GM12878 (cell line): ENCODE data around the gene AGFG1. TPM values are rescaled to one million over a fixed set of nuclear protein-coding genes. Genes with fewer than 3 reads are reported as not detected.
A peak's percentile ranks its signal among the peaks of the same experiment; 100 is the strongest.

ENCODE experiments used
- CBX5 ChIP-seq: sonication (generic); IDR thresholded peaks from 2 replicates; pipeline ENCODE4 v1.6.1; 2016; ENCODE audit warnings: low read depth, moderate library complexity, mild to moderate bottlenecking, inconsistent platforms
- CEBPB ChIP-seq, 2 experiments: fragments of 150-350 bp in 1 of 2; IDR thresholded peaks; 2 replicates each; pipeline ENCODE4 v1.6.1; 2012 to 2014; ENCODE audit warnings: low read depth in 2 of 2, low read length in 2 of 2, borderline replicate concordance in 1 of 2, inconsistent platforms in 1 of 2
- CTCF ChIP-seq, 3 experiments: IDR thresholded peaks in 2 of 3; conservative IDR thresholded peaks in 1 of 3; 2 replicates each; pipeline ENCODE4 v1.5.1; 2011; ENCODE audit warnings: low read depth in 3 of 3, low read length in 3 of 3, mild to moderate bottlenecking in 3 of 3, control low read depth in 2 of 3, moderate library complexity in 2 of 3, inconsistent platforms in 1 of 3, mixed read lengths in 1 of 3; ENCODE audit not compliant: control insufficient read depth in 2 of 3, insufficient read depth in 1 of 3; ENCODE audit errors: extremely low read depth in 1 of 3
- MYB ChIP-seq: fragments of 150-350 bp; IDR thresholded peaks from 2 replicates; pipeline ENCODE4 v1.6.1; 2014; ENCODE audit warnings: mild to moderate bottlenecking, low read depth, low read length, borderline replicate concordance
- NKRF ChIP-seq: fragments of 450-650 bp; conservative IDR thresholded peaks from 2 replicates; pipeline ENCODE4 v1.6.1; 2017; ENCODE audit warnings: mild to moderate bottlenecking, moderate library complexity
- PBX3 ChIP-seq: IDR thresholded peaks from 2 replicates; pipeline ENCODE4 v1.6.1; 2011; ENCODE audit warnings: mild to moderate bottlenecking, low read depth, low read length, moderate library complexity; ENCODE audit not compliant: insufficient replicate concordance
- PRDM15 ChIP-seq: fragments of 450-650 bp; formaldehyde crosslinking; IDR thresholded peaks from 2 replicates; pipeline ENCODE4 v1.4.0; 2020; ENCODE audit warnings: mild to moderate bottlenecking, moderate library complexity
- SMC3 ChIP-seq: IDR thresholded peaks from 2 replicates; pipeline ENCODE4 v1.6.1; 2011; ENCODE audit warnings: low read length, improper control_type of control experiment, borderline replicate concordance
- SP1 ChIP-seq: IDR thresholded peaks from one replicate; pipeline ENCODE4 v1.6.1; 2011; ENCODE audit warnings: low read depth, low read length
- SREBF2 ChIP-seq: IDR thresholded peaks from 2 replicates; pipeline ENCODE4 v1.6.1; 2012; ENCODE audit warnings: mild to moderate bottlenecking, low read length
- USF1 ChIP-seq: IDR thresholded peaks from 2 replicates; pipeline ENCODE4 v1.6.1; 2011; ENCODE audit warnings: borderline replicate concordance, low read depth, mild to moderate bottlenecking, moderate library complexity, mixed read lengths, low read length; ENCODE audit not compliant: insufficient read depth; ENCODE audit errors: extremely low read length
- YBX1 ChIP-seq: fragments of 450-650 bp; IDR thresholded peaks from 2 replicates; pipeline ENCODE4 v1.6.1; 2016; ENCODE audit warnings: antibody characterized with exemption
- ZNF687 ChIP-seq: fragments of 450-650 bp; IDR thresholded peaks from 2 replicates; pipeline ENCODE4 v1.6.1; 2017; ENCODE audit warnings: mild to moderate bottlenecking, moderate library complexity
- polyA plus RNA-seq, 11 experiments: library from polyadenylated mRNA; depleted of rRNA in 4 of 11; unstranded in 6 of 11; stranded (reverse) in 5 of 11; fragments of >200 nt; fragmentation: Nextera tagmentation in 4 of 11; fragmentation: Illumina TruSeq in 1 of 11; extraction: Ambion mirVana in 4 of 11; extraction: Trizol in 1 of 11; gene quantifications; 1 replicate in 1 of 11; 2 replicates in 10 of 11; pipeline versions ENCODE4 v1.2.1 to v1.2.3, GENCODE V29; 2011 to 2016; ENCODE audit warnings: inconsistent platforms in 2 of 11, missing spikeins in 2 of 11, low read depth in 1 of 11
- total RNA-seq, 4 experiments: library from RNA; depleted of rRNA in 3 of 4; stranded (reverse); fragments of >200 nt in 3 of 4; fragmentation: Illumina TruSeq in 1 of 4; extraction: Trizol in 1 of 4; gene quantifications; 2 replicates each; pipeline versions ENCODE4 v1.2.1 to v1.2.3, GENCODE V29; 2013 to 2021

Gene AGFG1
- total and polyA plus RNA-seq, 10 of the 15 experiments (the other 5 are each of a cell fraction or from before 2014, with no cell fraction given) = 7.3 to 243 (median 81.7) TPM

- TF ChIP-seq USF1 = no peak
- TF ChIP-seq CBX5 = no peak
- TF ChIP-seq ZNF687 = no peak
- no peak for TF ChIP-seq PRDM15
- no peak for TF ChIP-seq CEBPB (IDR thresholded peaks at IDR 0.05; ENCODE audit: borderline replicate concordance in 1 of 2, low read depth in 2 of 2, low read length in 2 of 2)
- peak; percentile 3; the same call in 1 of the 2 replicates for TF ChIP-seq SMC3
- TF ChIP-seq CTCF (IDR thresholded peaks at IDR 0.05 in 2 of 3, conservative IDR thresholded peaks at IDR 0.05 in 1 of 3; ENCODE audit: control insufficient read depth in 2 of 3, extremely low read depth in 1 of 3, insufficient read depth in 1 of 3, low read depth in 3 of 3, low read length in 3 of 3) = peak in 2 of 3 experiments; percentile 12 to 14; a peak in 1 of 6 replicates
- no peak for TF ChIP-seq YBX1
- no peak for TF ChIP-seq PBX3
- TF ChIP-seq MYB = no peak
- no peak for TF ChIP-seq SREBF2
- TF ChIP-seq NKRF = no peak
- no peak for TF ChIP-seq SP1
Observed at GRCh38 chr2:227578642-227579041, 106.7 kb downstream of the AGFG1 start (continued).
